Inferior parietal cortex (tissue), 1 donor: ENCODE data around the gene SH3GL2.
"Not testable (repeated sequence)": the region's sequence is repeated elsewhere in the genome, so short reads cannot be mapped to it uniquely, and the experiment has no call there.

Experiments used
- DNase-seq: peaks from one replicate; pipeline ENCODE4 v3.0.0-alpha.2; 2016; ENCODE audit errors: extremely low spot score

SH3GL2 gene

GRCh38 chr9:17751486-17751885 lies 172.6 kb downstream of the SH3GL2 start:
- DNase-seq, result no peak

DNA sequence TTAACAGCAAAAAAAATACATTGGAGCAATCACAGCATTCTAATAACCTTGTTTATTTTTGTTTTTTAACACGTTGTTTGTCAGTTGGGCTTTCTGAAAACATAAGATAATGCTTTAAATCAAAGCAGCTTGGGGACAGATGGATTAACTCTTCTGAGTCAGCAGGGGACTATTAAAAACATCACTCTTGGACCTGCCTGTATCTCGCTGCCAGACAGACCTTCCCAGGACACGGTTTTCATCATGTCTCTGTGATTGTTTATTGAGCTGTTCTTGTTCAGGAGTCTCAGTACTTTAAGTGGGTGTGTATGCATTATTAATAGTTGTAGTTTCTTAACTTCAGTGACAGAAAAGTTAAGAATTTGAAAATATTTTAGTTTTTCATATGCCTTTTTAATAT lies 173.2 kb downstream of the SH3GL2 start:
- no peak for DNase-seq

GRCh38 chr9:17757816-17758215 lies 178.9 kb downstream of the SH3GL2 start:
- DNase-seq, result no peak

DNA sequence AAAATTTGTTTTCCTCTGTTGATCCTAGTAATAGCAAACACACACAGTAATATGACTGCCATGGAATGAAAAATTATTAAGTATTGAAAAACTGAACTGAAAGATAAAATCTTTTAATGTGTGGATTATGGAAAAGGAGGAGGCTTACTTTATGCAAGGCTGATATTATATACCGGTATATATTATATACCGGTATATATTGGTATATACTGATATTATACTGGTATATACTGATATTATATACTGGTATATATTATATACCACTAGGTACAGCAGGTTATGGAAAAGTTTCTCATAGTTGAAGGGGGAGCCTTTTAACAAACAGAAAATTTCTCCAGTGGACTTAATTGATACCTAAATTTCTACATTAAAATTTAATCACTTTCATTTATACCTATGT lies 181.4 kb downstream of the SH3GL2 start:
- DNase-seq, result no peak

DNA sequence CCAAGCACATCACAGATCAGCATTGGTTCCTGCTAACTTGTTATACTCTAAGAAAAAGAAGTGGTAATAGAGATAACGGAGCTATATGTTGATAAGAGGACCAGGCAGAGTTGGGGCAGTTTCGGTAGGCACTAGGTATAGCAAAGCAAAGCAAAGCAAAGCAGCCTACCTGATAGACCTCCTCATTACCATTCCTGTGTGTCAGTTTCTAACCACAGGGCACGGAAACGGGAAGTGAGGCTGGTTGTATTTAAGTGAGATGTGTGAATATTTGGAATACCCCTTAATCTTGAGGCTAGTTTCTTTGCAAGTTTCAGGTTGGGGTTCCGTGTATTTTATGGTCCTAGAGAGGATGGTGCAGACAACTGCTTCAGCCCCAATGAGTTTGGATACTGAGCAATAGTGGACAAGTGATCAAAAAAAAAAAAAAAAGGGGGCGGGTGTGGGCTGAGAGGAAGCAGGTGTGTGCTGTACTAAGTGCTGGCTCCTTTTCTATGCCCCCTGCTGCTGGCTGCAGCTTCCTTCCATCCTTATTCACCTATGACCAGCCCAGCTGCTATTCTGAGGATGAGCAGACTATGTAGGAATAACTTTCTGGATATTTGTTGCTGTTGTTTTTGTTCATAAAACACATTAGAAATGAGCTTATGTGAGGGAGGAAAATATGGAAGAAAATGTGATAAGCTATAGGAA lies 183.3 kb downstream of the SH3GL2 start:
- DNase-seq, result no peak

- no peak for DNase-seq
Measured at GRCh38 chr9:17764306-17764705, 185.4 kb downstream of the SH3GL2 start.

- DNase-seq, result not testable (repeated sequence)
Measured at GRCh38 chr9:17765131-17765530, 186.3 kb downstream of the SH3GL2 start.

DNA sequence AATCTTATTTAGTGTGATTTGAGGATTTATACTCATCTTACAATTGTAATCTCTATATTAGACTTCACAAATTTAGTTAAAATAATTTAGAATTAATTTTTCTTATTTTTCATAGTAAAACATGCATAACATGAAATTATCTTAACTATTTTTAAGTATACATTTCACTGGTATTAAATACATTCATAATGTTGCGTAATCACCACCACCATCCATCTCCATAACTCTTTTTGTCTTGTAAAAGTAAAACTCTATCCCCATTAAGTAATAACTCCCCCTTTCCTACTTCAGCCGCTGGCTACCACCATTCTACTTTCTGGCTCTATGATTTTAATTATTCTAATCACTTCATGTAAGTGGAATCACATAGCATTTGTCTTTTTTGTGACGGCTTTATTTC lies 193.4 kb downstream of the SH3GL2 start:
- no peak for DNase-seq

DNA sequence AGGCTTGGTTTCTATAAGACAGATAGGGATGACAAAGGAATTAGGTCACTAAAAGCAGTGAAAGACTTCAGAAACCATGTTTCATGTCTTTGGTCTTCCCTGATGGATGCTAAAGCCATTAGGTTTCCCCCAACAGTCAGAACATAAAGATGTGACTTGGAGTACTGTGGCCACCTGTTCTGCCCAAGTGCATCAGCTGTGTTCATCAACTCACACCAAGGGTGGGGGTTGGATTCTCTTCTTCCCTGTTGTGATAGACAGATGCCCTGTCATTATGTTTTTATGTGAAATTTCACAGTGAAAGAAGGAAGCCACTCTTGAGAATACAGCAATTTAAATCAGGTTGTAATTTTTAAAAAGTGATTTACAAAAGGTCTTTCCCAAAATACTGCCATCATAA lies 196.8 kb downstream of the SH3GL2 start:
- DNase-seq, result no peak

DNA sequence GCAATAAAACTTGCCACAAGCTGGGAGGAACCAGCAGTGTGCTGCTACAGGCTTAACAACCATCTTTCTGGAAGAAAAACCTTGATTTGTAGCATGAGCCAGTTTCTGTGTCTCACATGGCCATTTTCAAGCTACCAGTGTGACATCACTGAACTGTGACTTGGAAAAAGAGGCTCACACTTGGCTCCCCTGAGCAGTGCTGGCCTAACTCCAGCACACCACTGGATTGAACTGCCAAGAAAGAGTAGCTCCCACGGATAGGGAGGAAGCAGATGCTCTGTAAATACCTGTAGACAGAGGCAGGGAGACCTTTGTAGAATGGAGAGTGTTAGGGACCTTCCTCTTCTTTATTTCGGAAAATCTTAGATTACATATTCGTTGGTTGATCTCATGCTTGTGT lies 197.9 kb downstream of the SH3GL2 start:
- DNase-seq, result no peak

- no peak for DNase-seq
Measured at GRCh38 chr9:17777465-17777864, 198.6 kb downstream of the SH3GL2 start.

DNA sequence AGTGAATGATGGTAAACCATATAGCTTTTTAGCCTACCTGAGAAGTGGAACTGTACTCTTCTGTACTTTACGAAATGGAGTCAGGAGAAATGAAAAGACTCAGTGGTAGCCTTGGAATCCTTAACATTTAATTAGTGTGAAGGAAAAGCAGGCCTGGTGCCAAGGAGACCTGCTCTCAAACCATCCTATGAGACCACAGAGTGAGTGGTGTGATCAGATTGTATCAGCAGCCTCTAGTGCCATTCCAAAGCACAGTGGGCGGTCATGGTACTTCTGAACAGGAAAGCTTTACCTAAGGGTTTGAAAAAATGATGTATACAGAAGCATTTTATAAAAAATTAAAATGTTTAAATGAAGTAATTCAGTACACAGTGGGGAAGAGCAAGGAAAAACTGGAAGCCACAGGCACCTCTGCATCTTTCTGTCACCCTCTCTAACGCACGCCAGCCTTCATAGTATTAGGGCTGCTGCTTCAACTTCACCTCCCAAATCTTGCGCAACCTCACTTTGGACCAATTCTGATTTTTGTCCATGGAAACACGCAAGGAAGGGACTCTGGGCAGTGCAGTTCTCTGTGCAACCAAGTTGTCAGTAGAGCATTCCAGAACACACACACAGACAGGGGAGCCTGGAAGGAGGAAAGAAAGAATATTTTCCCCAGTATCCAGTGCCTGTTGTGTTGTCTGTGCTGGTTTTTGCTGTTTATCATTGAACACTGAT lies 203.7 kb downstream of the SH3GL2 start:
- DNase-seq, result no peak

DNA sequence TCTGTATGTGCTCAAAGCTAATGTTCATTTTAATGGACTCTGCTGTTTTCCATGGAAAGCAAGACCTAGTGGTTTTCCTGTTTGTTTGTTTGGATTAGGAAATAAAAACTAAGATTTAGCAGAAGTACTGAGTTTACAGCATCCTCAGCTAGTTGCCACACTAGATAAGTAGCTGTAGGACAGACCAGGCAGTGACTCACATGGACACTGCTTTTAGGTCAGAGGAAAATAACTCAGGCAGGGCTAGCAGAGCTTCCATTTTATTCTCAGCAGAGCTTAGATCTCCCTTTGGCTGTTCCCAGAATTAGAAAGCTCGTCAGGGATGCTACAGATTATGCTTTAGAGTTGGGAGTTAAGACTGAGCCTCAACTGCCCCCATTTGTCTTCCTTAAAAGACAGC lies 204.4 kb downstream of the SH3GL2 start:
- DNase-seq, result no peak

DNA sequence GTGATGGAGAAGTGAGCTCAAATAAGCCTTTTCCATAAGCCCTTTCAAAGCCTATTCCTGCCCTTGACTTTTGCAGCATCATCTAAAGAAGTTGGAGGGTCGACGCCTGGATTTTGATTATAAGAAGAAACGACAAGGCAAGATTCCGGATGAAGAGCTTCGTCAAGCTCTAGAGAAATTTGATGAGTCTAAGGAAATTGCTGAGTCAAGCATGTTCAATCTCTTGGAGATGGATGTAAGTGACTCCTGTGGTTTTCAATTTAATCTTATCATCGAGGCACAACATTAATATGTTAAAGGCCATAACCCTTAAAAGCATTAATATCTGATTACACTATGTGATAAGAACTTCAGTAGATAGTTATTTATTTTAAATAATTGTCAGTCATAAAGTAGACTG lies 210.4 kb downstream of the SH3GL2 start:
- DNase-seq, result no peak

DNA sequence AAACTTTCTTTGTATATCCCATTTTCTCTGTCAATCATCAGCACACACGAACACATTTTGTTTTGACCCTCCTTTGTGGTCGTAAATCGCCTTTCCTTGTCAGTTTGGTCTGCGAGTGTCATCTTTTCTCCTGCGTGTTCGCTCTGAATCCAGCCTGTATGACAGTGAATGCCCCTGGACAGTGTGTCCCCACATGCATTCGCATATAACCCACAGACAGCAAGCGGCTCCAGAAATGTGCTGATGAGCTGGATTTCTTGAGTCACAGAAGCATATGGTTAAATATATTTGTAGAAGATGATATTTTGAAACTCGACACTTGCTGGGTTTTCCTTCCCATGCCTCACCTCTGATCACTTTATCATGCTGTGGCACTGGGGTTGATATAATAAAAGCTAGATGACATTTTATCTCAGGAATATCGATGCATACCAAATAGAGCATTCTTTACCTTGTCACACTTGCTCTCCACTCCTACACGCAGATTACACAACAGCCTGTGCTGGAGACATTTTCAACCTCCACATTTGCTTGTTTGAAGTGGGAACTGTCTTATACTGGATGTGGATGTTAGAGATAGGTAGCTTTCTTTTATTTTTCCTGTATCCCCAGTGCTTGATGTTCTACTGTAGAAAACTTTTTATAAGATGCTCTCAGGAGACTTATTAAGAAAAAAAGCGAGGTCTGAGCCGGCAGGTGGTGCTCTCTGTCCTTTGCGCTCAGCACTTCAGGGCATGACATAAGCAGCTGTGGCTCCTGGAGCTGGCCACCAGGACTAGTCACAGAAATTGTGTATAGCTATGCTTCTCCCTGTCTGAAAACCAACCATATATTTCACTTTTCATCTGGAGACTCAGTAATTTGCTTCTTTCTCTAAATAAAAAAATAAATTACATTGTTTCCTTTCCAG lies 215.1 kb downstream of the SH3GL2 start:
- no peak for DNase-seq

DNA sequence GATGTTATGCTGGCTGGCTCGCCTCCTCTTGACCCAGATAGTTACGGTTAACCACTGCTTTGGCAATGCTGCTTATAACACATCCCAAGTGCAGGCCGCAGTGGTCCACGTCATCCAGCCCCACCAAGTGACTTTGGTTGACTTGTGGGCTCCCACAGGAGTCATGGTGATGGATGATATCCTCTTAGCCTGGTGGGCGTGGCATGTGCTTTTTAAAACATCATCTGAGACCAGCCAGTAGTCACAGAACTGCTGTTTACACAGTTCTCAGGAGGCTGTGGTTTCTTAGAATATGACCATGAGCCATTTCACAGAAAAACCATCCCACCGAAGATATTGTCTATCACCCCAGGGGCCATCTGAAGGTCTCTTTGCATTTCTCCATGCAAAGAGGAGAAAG lies 216.9 kb downstream of the SH3GL2 start:
- DNase-seq, result no peak

GRCh38 chr9:17799369-17799768 lies 220.5 kb downstream of the SH3GL2 start:
- DNase-seq, result no peak

DNA sequence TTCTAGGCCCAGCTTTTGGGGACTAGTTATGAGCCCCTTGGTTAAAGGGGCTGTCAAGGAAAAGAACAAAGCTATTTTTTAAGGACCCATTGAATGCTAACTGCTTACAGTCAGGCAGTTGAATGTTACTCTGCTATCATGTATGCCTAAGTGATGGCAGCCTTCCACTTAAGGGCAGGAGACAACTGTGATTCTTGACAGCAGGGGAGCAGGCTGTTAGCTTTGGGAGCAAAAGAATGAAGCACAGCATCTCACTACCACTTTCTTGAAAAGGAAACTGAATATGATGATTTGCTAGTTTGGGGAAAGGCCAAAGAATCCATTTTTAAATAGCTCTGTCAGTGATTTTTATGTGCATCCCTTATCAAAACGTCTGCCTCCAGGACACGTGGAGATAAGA lies 221.6 kb downstream of the SH3GL2 start:
- DNase-seq, result no peak

- no peak for DNase-seq
Measured at GRCh38 chr9:17802249-17802857, 223.5 kb downstream of the SH3GL2 start.

GRCh38 chr9:17807613-17808282 lies 228.9 kb downstream of the SH3GL2 start:
- no peak for DNase-seq

DNA sequence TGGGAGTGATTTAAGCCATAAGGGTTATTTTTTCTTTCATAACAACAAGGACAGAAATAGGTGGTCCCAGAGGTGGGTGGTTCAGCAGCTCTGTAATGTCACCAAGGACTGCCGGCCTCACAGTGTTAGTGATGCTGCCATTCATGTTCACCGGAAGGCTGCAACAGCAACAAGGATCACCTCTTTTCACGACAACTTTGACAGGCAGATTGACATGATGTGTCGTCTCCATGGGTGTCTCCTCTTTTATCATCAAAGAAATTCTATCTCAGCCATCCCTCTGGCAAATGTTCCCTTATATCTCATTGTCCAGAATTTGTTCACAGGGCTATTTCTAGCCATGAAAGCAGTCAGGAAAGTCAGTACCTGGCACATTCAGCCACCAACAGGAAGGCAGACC lies 231.5 kb downstream of the SH3GL2 start:
- no peak for DNase-seq
